B cell (primary cell): ENCODE data around the gene MAPK9. TPM values are rescaled to one million over a fixed set of nuclear protein-coding genes. Genes with fewer than 3 reads are reported as not detected.

Experiments
- ATAC-seq: fragments of 200-7000 bp; cut with Tn5 transposase; one replicate; pipeline ENCODE4 v1.10.0; 2021; ENCODE audit warnings: low read depth, mild to moderate bottlenecking, moderate number of reproducible peaks, moderate library complexity
- CTCF ChIA-PET: fragments of 350-600 bp; sonication (Branson Sonifier 250); formaldehyde crosslinking; loops from one replicate; lab custom pipeline; 2021; ENCODE audit warnings: antibody characterized with exemption, inconsistent platforms; lab: Charles Lee
- POLR2A ChIA-PET: fragments of 350-600 bp; sonication (Branson Sonifier 250); formaldehyde crosslinking; loops from one replicate; lab custom pipeline; 2021; ENCODE audit warnings: antibody characterized with exemption; lab: Charles Lee
- DNase-seq: peaks from one replicate; pipeline ENCODE4 v3.0.0; 2013
- H2AFZ ChIP-seq: 2 replicates; pipeline ENCODE4 v1.6.1; 2012; ENCODE audit warnings: mild to moderate bottlenecking, low read depth, low read length; ENCODE audit not compliant: insufficient read depth, poor library complexity, severe bottlenecking
- H3K27ac ChIP-seq, 2 donors: 1 replicate in 1 of 2; 2 replicates in 1 of 2; pipeline ENCODE4 v1.5.1; 2012 to 2013; ENCODE audit warnings: low read length in 2 of 2, mild to moderate bottlenecking in 2 of 2, moderate library complexity in 1 of 2
- H3K27me3 ChIP-seq, 4 experiments: fragments of 200-600 bp in 1 of 4; sonication (generic) in 1 of 4; replicated peaks in 1 of 4; 1 replicate in 2 of 4; 2 replicates in 2 of 4; pipeline versions ENCODE4 v1.6.1 to v1.7.0; 2013 to 2016; ENCODE audit warnings: low read length in 3 of 4, mild to moderate bottlenecking in 2 of 4, mixed read lengths in 1 of 4, moderate library complexity in 1 of 4; ENCODE audit not compliant: insufficient read depth in 4 of 4, control insufficient read depth in 3 of 4; ENCODE audit errors: control extremely low read depth in 1 of 4
- H3K36me3 ChIP-seq, 2 experiments: replicated peaks in 1 of 2; 1 replicate in 1 of 2; 2 replicates in 1 of 2; pipeline versions ENCODE4 v1.6.1 to v1.7.1; 2013; ENCODE audit warnings: low read length in 1 of 2; ENCODE audit not compliant: insufficient read depth in 2 of 2, control insufficient read depth in 1 of 2; ENCODE audit errors: control extremely low read depth in 1 of 2, extremely low read depth in 1 of 2
- H3K4me1 ChIP-seq, 2 donors: fragments of 200-600 bp in 1 of 2; sonication (generic) in 1 of 2; 1 replicate in 1 of 2; 2 replicates in 1 of 2; pipeline versions ENCODE4 v1.5.1 to v1.6.1; 2013 to 2017; ENCODE audit warnings: low read length in 2 of 2; ENCODE audit not compliant: control insufficient read depth in 2 of 2, insufficient read depth in 2 of 2
- H3K4me2 ChIP-seq: replicated peaks from 2 replicates; pipeline ENCODE3; 2012; ENCODE audit warnings: mild to moderate bottlenecking, low read depth, low read length; ENCODE audit not compliant: poor library complexity, severe bottlenecking
- H3K4me3 ChIP-seq, 5 experiments: fragments of 200-600 bp in 1 of 5; sonication (generic) in 1 of 5; 1 replicate in 3 of 5; 2 replicates in 2 of 5; pipeline versions ENCODE4 v1.5.1 to v1.7.0; 2011 to 2016; ENCODE audit warnings: low read length in 4 of 5, mild to moderate bottlenecking in 4 of 5, low read depth in 2 of 5, control low read depth in 1 of 5, moderate library complexity in 1 of 5; ENCODE audit not compliant: insufficient read depth in 1 of 5; ENCODE audit errors: control extremely low read depth in 1 of 5, extremely low read depth in 1 of 5
- H3K79me2 ChIP-seq: fragments of 200-600 bp; sonication (generic); one replicate; pipeline ENCODE4 v1.6.0; 2016; ENCODE audit warnings: low read length; ENCODE audit not compliant: control insufficient read depth, insufficient read depth
- H3K9ac ChIP-seq: fragments of 200-600 bp; sonication (generic); 2 replicates; pipeline ENCODE4 v1.6.1; 2017; ENCODE audit warnings: mild to moderate bottlenecking, low read length, moderate library complexity
- H3K9me3 ChIP-seq, 3 donors: one replicate each; pipeline versions ENCODE4 v1.6.1 to v1.7.1; 2013; ENCODE audit warnings: low read length in 2 of 3; ENCODE audit not compliant: control insufficient read depth in 2 of 3, insufficient read depth in 1 of 3; ENCODE audit errors: control extremely low read depth in 1 of 3
- H4K20me1 ChIP-seq: 2 replicates; pipeline ENCODE4 v1.6.0; 2012; ENCODE audit warnings: mild to moderate bottlenecking, low read length; ENCODE audit not compliant: insufficient read depth, control insufficient read depth, poor library complexity, severe bottlenecking
- H3K27ac Mint-ChIP-seq: one replicate; pipeline ENCODE4 v1.8.0; 2021; ENCODE audit warnings: mixed read lengths
- H3K27me3 Mint-ChIP-seq: one replicate; pipeline ENCODE4 v1.8.0; 2021; ENCODE audit warnings: mixed read lengths
- H3K4me1 Mint-ChIP-seq: one replicate; pipeline ENCODE4 v1.8.0; 2021; ENCODE audit warnings: mixed read lengths
- H3K4me3 Mint-ChIP-seq: one replicate; pipeline ENCODE4 v1.8.0; 2021; ENCODE audit warnings: mixed read lengths
- H3K9me3 Mint-ChIP-seq: one replicate; pipeline ENCODE4 v1.8.0; 2022; ENCODE audit warnings: mixed read lengths; ENCODE audit not compliant: insufficient read depth
- EZH2 ChIP-seq: IDR thresholded peaks from 2 replicates; pipeline ENCODE4 v1.6.1; 2012; ENCODE audit warnings: borderline replicate concordance, low read depth, mild to moderate bottlenecking, moderate library complexity, low read length; ENCODE audit not compliant: insufficient read depth, poor library complexity, severe bottlenecking
- WGBS: methylation state at CpG from one replicate; pipeline ENCODE4 v1.1.5; 2013; ENCODE audit warnings: missing lambda C conversion rate; ENCODE audit not compliant: insufficient coverage; 5-methylcytosine and 5-hydroxymethylcytosine counted together
- intact Hi-C: fragments of 100-400 bp; cut with micrococcal nuclease; formaldehyde crosslinking; loops from one replicate; pipeline ENCODE4 v1.10.0; 2022
- polyA plus RNA-seq: library from polyadenylated mRNA; depleted of rRNA; stranded (reverse); fragments of >200 nt; gene quantifications from 2 replicates; pipeline ENCODE4 v1.2.3, GENCODE V29; 2012
- total RNA-seq, 2 donors: library from RNA; stranded (reverse); fragments of 120-200 nt in 1 of 2; gene quantifications; 1 replicate in 1 of 2; 2 replicates in 1 of 2; pipeline versions ENCODE4 v1.2.3 to v1.2.4, GENCODE V29; 2013 to 2022
- TF ChIP-seq, protein P1 (sequence below): fragments of 200-600 bp; IDR thresholded peaks from one replicate; pipeline ENCODE4 v1.8.0; 2022; ENCODE audit warnings: antibody characterized with exemption, mild to moderate bottlenecking

The MAPK9 gene
- total and polyA plus RNA-seq, 2 donors (not counting 1 experiment from before 2014, with no cell fraction given), result 19.7 to 40.4 TPM

- Histone ChIP-seq H3K79me2 (no peaks in the 10 kb centered on the region), H3K9me3 (no peaks in the 10 kb centered on the region), H3K27ac (no peak overlapping the region), H3K4me3 (no peak overlapping the region), H3K27me3 (no peaks in the 10 kb centered on the region), H2AFZ (no peak overlapping the region), H4K20me1 (no peaks in the 10 kb centered on the region), H3K4me2 (no peak overlapping the region), H3K36me3 (no peaks in the 10 kb centered on the region), H3K4me1 (no peaks in the 10 kb centered on the region), H3K9ac (no peak overlapping the region)
- no CpG with 5 or more reads among the region's 4 CpGs for WGBS
- ChIA-PET CTCF (interaction anchor here (1.0 to 2.1 kb wide), 3 partner anchors 10 to 25 kb away, joined by 3 to 10 read pairs (median 6); no protein-coding TSS in a partner anchor), POLR2A (no interaction called here)
- no peaks in the 10 kb centered on the region for H3K4me1 Mint-ChIP-seq
- peaks cover 16% of the 10 kb centered on the region for H3K27me3 Mint-ChIP-seq
- no peak for TF ChIP-seq EZH2
- TF ChIP-seq, protein P1, sequence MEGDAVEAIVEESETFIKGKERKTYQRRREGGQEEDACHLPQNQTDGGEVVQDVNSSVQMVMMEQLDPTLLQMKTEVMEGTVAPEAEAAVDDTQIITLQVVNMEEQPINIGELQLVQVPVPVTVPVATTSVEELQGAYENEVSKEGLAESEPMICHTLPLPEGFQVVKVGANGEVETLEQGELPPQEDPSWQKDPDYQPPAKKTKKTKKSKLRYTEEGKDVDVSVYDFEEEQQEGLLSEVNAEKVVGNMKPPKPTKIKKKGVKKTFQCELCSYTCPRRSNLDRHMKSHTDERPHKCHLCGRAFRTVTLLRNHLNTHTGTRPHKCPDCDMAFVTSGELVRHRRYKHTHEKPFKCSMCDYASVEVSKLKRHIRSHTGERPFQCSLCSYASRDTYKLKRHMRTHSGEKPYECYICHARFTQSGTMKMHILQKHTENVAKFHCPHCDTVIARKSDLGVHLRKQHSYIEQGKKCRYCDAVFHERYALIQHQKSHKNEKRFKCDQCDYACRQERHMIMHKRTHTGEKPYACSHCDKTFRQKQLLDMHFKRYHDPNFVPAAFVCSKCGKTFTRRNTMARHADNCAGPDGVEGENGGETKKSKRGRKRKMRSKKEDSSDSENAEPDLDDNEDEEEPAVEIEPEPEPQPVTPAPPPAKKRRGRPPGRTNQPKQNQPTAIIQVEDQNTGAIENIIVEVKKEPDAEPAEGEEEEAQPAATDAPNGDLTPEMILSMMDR, result no peak
- H3K9me3 Mint-ChIP-seq, result no peaks in the 10 kb centered on the region
- no peak for DNase-seq
- intact Hi-C loops, result no loop called here
- H3K27ac Mint-ChIP-seq, result no peak overlapping the region
- ATAC-seq, result no peak
- no peak overlapping the region for H3K4me3 Mint-ChIP-seq
These were observed 12.1 kb upstream of the MAPK9 start for GRCh38 chr5:180304016-180304292.

DNA sequence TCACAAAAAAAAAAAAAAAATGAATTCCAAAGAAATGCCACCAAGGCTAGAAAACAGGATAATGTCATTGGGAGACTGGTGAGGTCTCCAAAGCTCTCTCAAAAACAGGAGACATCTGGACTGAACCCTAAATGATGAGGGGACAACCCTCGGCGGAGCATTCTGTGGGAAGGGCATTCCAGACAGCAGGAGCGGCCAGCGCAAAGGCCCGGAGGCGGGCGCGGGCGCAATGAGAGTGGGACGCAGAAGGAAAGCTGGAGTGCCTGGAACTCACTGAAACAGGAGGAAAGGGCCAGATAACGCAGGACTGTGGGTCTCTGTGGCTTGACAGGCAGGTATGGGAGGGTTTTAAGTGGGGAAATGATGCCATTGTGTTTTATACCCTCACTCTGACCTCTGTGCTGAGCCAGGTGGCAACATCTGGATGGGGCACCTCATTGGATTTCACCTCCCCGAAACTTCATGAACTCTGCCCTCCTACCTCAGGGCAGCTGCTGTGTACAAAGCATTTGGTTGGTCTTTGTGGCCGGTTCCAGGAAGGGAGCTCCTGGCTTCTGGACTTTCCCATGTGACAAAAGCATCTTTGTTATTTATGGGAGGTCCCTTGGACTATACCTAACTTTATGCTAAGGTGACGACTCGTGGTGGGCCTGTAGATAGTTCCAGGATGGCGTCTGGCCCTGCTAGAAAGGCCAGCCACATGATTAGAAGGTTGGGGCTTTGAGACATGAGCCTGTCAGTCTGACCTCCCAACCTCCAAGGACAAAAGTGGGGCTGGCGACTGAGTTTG lies 11.5 kb upstream of the MAPK9 start:
- POLR2A ChIA-PET, result no interaction called here
- WGBS, result 94% methylated on average over 16 of the region's 17 CpGs

More for the DNA sequence above, 11.5 kb upstream of the MAPK9 start:
- no peak for TF ChIP-seq EZH2
- TF ChIP-seq, protein P1, result no peak
- H3K4me1 ChIP-seq, result no peaks in the 10 kb centered on the region
- intact Hi-C loops, result no loop called here
- no peak overlapping the region for H2AFZ ChIP-seq
- H3K4me3 ChIP-seq, result no peak overlapping the region
- Mint-ChIP-seq H3K4me3 (no peak overlapping the region), H3K4me1 (no peaks in the 10 kb centered on the region), H3K27me3 (peaks cover 16% of the 10 kb centered on the region), H3K27ac (no peak overlapping the region), H3K9me3 (no peaks in the 10 kb centered on the region)
- DNase-seq (no peak), ATAC-seq (no peak)
- H3K27ac ChIP-seq, result no peak overlapping the region
- H3K36me3 ChIP-seq, result no peaks in the 10 kb centered on the region
- H3K27me3 ChIP-seq, result no peaks in the 10 kb centered on the region
- no peak overlapping the region for H3K9ac ChIP-seq
- no peaks in the 10 kb centered on the region for H3K9me3 ChIP-seq
- no peaks in the 10 kb centered on the region for H3K79me2 ChIP-seq
- no peak overlapping the region for H3K4me2 ChIP-seq
- no peaks in the 10 kb centered on the region for H4K20me1 ChIP-seq
- CTCF ChIA-PET, result interaction anchor here (1.0 to 1.6 kb wide), 3 partner anchors 9 to 26 kb away, joined by 3 to 10 read pairs (median 5); no protein-coding TSS in a partner anchor
